T-helper 2 cell treated with Interferon-gamma antibody and Interleukin-4, amounts not matched to agents 100 ng/mL and 5 ng/mL, for 36 hours (primary cell): Measurements from ENCODE around the gene ADRB2. TPM values are rescaled to one million over a fixed set of nuclear protein-coding genes. Genes with fewer than 3 reads are reported as not detected.

Experiments used
- intact Hi-C: fragments of 100-400 bp; cut with micrococcal nuclease; formaldehyde crosslinking; loops from one replicate; pipeline ENCODE4 v1.15.1; 2023
- total RNA-seq: library from RNA; stranded (reverse); gene quantifications from 2 replicates; pipeline ENCODE4 v1.2.3, GENCODE V29; 2022

Gene ADRB2
- total RNA-seq, 1 donor from 2014 or later, result 0.34 TPM

- intact Hi-C loops, result no loop called here
Measured at GRCh38 chr5:148805326-148806290, 20.8 kb upstream of the ADRB2 start.

DNA sequence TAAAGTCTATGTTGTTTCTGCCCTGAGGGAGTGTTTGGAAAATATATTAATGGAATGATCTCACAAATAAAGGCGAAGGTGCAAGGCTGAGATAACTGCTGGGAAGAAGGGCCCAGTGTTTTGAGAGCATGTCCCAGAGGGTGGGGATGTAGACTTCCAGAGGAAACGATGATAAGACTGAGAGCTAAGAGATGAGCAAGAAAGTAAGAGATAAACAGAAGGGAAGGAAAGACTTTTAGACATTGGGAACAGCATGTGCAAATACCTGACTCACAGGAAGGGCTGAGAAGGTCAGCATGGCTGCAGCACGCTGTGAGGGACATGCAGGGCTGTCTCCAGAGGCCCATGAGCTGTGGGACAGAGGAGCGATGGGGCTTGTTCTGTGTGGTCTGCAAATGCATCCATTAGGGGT, 19.9 kb upstream of the ADRB2 start:
- intact Hi-C loops, result no loop called here

- intact Hi-C loops, result loop anchor here (2.0 kb wide), 1 partner anchor 41 kb away; no protein-coding TSS in a partner anchor
Measured at GRCh38 chr5:148807851-148808250, 18.6 kb upstream of the ADRB2 start.

DNA sequence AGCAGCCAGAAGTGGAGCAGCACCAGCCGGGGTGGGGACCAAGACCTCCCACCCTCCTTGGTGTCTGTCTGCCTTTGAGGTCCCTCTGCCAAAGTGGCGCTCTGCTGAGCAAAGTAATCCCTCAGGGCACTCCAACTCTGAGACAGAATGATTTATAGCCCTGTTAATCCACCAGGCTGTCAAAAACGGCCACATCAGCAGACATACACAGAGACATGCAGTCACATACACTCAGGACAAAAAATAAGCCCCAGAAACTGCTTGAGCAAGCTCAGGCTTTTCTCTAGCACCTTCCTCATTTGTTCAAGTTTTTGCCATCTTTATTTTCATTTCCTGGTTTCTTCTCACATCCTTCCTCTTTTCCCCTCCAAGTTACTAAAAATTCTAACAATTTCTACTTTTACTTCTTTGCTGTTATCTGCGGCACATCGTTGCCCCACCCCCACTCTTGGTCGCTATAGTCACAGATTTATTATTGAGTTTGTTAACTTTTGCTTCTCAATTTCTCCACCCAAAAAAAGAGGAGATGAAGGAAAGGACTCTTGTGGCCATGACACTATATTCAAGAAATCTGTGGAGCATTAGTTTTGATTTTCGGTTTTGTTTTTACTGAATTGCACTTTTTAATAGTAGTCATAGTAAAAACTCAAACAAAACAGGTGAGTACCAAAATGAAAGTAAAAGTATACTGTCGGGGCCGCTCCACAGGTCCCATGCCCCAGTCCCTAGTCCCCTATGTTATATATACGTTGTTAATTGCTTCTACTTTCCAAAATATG, 17.4 kb upstream of the ADRB2 start:
- intact Hi-C loops, result loop anchor here (1.0 to 2.0 kb wide), 4 partner anchors 17 to 1027 kb away; partner anchors contain the start of genes ADRB2 and JAKMIP2

GRCh38 chr5:148809781-148810524, 16.5 kb upstream of the ADRB2 start:
- intact Hi-C loops, result loop anchor here (1.0 to 2.0 kb wide), 4 partner anchors 16 to 1028 kb away; partner anchors contain the start of genes ADRB2 and JAKMIP2

DNA sequence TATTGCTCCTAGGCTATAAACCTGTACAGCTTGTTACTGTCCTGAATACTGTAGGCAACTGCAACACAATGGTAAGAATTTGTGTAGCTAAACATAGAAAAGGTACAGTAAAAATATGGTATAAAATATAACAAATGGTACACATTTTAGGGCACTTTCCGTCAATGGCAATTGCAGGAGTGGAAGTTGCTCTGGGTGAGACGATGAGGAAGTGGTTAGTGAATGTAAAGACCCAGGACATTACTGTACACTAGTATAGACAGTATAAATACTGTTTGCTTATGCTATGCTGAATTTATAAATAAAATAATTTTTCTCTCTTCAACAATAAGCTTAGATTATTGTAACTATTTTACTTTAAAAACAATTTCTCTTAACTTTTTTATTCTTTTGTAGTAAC, 15.6 kb upstream of the ADRB2 start:
- intact Hi-C loops, result no loop called here

DNA sequence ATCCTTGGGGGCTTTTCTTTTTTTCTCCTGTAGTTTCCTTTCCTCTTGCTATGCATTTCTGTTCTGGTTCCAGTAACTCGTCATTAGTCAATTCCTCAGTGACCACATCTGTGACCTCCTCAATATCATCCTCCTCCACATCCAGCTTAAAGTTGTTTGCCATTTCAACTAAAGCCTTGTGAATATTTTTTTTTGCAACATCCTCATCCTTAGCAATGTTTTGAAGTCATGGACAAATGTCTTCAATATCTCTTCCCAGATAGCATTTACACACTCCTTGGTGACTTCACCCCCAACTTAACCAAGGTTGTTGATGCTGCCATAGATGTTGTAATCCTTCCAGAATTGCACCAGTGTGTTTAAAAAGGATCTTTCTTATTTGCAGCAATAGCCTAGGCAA, 14.7 kb upstream of the ADRB2 start:
- intact Hi-C loops, result no loop called here

- intact Hi-C loops, result no loop called here
Measured at GRCh38 chr5:148815086-148815485, 11.3 kb upstream of the ADRB2 start.

DNA sequence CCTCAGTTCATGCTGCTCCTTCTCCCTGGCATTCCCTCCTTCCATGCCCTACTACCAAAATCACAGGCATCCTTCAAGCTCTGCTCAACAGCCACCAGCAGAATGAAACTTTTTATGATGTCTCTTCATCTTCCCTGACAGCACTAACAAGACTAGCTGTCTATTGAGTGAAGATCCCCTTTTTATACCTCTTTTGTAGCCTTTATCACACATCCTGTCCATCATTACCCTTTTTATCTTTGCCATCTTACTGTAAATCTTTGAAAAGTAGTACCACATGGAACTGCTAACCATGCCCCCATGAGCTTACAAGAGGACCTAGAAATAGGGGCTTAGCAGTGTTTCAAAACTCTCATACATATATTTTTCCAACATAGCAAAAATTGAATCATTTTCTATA, 10.8 kb upstream of the ADRB2 start:
- intact Hi-C loops, result no loop called here

DNA sequence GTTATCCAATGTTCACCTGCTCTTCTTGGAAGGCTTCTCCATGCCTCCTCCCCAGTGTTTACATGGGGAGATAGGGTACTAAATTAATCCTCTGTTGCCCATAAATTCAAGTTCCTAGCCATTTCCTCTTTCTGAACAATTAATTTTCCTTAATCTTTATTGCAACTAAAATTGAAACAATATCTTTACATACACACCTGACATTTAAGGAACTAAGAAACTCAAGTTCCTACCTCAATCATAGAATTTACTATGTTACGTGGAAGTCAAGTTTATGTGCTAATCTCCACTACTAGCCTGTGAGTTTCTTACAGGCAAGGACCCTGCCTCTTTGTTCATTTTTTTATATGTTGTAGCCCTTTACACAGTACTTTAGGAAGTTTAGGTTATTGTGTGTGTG, 10.1 kb upstream of the ADRB2 start:
- intact Hi-C loops, result no loop called here

DNA sequence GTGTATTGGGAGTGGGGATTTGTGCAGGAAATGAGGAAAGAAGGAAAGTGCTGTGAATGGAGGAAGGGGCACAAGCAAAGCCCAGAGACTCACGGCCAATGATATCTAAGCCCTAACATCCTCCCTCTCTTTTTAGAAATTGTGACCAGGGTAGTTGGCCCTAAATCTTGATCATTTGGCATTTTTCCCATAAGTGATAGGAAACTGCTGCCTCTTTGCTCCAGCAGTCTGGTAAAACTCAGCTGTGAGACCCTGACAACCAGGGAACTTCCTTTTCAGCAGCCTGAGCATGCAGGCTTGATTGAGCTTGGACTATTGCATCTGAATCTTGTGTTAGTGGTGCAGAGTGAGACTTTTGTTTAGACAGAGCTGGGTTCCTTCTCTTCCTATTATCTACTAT, 9.6 kb upstream of the ADRB2 start:
- intact Hi-C loops, result no loop called here

GRCh38 chr5:148817606-148818005, 8.8 kb upstream of the ADRB2 start:
- intact Hi-C loops, result no loop called here

- intact Hi-C loops, result loop anchor here (1.0 to 10.0 kb wide), 4 partner anchors 78 to 524 kb away; partner anchors contain the start of gene GRPEL2
Measured at GRCh38 chr5:148820461-148821395, 5.7 kb upstream of the ADRB2 start.

GRCh38 chr5:148823871-148824270, 2.5 kb upstream of the ADRB2 start:
- intact Hi-C loops, result loop anchor here (5.0 to 10.0 kb wide), 3 partner anchors 82 to 521 kb away; partner anchors contain the start of gene GRPEL2

GRCh38 chr5:148825716-148826052, 727 bp upstream of the ADRB2 start:
- intact Hi-C loops, result loop anchor here (1.0 to 10.0 kb wide), 6 partner anchors 16 to 727 kb away; partner anchors contain the start of genes CSNK1A1, FBXO38 and GRPEL2

DNA sequence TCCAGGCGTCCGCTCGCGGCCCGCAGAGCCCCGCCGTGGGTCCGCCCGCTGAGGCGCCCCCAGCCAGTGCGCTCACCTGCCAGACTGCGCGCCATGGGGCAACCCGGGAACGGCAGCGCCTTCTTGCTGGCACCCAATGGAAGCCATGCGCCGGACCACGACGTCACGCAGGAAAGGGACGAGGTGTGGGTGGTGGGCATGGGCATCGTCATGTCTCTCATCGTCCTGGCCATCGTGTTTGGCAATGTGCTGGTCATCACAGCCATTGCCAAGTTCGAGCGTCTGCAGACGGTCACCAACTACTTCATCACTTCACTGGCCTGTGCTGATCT, 294 bp downstream of the ADRB2 start:
- intact Hi-C loops, result loop anchor here (1.0 to 10.0 kb wide), 6 partner anchors 17 to 726 kb away; partner anchors contain the start of genes CSNK1A1, FBXO38 and GRPEL2

- intact Hi-C loops, result loop anchor here (2.0 to 10.0 kb wide), 4 partner anchors 21 to 725 kb away; partner anchors contain the start of genes CSNK1A1 and GRPEL2
Measured at GRCh38 chr5:148827723-148828122, 1.3 kb downstream of the ADRB2 start.

GRCh38 chr5:148828511-148829247, 2.3 kb downstream of the ADRB2 start:
- intact Hi-C loops, result loop anchor here (5.0 to 10.0 kb wide), 3 partner anchors 286 to 724 kb away; partner anchors contain the start of genes CSNK1A1 and GRPEL2

DNA sequence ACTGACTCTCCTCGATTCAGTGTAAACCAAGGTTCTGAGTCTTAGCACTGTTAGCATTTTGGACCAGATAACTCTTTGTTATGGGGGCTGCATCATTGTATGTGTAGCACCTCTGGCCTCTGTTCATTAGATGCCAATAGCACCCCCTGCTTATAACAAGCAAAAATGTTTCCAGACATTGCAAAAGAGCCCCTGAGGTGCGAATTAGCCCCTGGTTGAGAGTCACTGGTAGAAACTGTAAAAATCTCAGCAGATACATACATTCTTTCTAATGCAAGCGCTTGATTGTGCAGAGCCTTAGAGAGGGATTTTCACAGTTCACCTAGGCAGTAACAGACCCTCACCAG, 2.8 kb downstream of the ADRB2 start:
- intact Hi-C loops, result loop anchor here (5.0 to 10.0 kb wide), 3 partner anchors 286 to 723 kb away; partner anchors contain the start of genes CSNK1A1 and GRPEL2
